Measurements from ENCODE around the gene N4BP2L2.

DNA sequence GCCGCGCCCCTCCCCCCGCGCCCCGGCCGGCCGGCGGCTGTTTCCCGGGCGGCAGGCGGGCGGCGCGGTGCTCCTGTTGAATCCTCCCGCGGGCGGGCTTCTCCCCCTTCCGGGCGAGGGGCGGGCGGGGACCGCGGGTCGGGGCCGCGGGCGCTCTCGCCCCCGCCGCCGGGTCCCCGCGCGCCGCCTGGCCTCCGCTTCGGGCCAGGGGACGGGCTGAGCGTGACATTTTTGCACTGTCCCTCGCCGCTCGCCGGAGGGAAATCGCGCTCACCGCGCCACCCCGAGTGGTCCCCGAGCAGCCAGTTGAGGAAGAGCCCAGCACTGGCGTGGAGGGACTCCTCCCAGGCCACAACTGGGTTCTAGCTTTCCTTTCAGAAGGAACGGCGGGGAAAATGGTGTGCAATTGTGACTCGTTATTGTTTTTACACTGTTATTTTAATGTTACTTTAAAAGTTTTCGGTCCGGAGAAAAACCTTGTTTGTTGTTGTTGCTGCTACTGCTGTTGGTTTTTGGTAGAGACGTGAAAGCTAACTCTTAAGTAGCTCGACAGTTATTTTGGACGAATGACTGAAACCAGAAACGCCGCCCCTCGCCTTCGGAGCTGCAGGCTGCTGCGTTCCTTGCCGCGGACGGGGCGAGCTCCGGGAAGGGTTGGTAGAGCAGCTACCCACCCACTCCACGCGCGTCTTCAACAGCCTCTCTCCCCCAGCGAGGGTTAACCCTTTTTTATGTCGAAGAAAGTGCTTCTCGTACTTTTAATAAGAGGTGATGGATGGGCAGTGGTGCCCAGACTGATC is 48.6 kb upstream of the N4BP2L2 start:
- TF ChIP-seq, protein P1, sequence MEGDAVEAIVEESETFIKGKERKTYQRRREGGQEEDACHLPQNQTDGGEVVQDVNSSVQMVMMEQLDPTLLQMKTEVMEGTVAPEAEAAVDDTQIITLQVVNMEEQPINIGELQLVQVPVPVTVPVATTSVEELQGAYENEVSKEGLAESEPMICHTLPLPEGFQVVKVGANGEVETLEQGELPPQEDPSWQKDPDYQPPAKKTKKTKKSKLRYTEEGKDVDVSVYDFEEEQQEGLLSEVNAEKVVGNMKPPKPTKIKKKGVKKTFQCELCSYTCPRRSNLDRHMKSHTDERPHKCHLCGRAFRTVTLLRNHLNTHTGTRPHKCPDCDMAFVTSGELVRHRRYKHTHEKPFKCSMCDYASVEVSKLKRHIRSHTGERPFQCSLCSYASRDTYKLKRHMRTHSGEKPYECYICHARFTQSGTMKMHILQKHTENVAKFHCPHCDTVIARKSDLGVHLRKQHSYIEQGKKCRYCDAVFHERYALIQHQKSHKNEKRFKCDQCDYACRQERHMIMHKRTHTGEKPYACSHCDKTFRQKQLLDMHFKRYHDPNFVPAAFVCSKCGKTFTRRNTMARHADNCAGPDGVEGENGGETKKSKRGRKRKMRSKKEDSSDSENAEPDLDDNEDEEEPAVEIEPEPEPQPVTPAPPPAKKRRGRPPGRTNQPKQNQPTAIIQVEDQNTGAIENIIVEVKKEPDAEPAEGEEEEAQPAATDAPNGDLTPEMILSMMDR (conservative IDR thresholded peaks at IDR 0.05; ENCODE audit: low read length), result no peak
- no peak for TF ChIP-seq EZH2phosphoT487 (IDR thresholded peaks at IDR 0.05; ENCODE audit: borderline replicate concordance, low read depth, low read length)

Data from OCI-LY7 (cell line).